ENCODE measurements around the gene PLCXD1.
"Not testable (repeated sequence)": the region's sequence is repeated elsewhere in the genome, so short reads cannot be mapped to it uniquely, and the experiment has no call there.

The PLCXD1 gene

DNA sequence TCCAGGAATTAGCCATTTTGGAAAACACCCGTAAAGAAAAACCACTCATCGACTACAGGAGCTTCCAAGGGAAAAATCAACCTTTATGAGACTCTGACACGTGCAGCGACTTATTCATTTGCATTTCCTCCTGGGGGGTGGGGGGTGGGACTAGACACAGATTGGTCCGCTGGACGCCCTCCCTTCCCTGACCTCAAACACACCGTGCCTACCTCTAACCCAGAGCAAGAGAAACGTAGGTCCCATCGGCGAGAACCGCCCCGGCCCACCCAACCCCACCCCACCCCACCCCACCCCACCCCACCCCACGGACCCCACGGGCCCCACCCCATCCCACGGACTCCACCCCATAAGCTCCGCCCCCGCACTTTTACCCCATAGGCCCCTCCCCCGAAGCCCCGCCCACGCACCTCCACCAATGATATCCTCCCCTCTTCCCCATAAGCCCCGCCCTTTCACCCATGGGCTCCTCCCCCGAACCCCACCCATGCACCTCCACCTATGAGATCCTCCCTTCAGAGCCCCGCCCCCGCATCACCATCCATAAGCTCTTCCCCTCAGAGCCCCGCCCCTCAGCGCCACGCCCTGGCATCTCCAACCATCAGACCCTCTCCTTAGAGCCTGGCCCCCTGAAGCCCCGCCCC is 36.4 kb downstream of the PLCXD1 start:
- no peak for DNase-seq (ENCODE audit: low spot score)

DNA sequence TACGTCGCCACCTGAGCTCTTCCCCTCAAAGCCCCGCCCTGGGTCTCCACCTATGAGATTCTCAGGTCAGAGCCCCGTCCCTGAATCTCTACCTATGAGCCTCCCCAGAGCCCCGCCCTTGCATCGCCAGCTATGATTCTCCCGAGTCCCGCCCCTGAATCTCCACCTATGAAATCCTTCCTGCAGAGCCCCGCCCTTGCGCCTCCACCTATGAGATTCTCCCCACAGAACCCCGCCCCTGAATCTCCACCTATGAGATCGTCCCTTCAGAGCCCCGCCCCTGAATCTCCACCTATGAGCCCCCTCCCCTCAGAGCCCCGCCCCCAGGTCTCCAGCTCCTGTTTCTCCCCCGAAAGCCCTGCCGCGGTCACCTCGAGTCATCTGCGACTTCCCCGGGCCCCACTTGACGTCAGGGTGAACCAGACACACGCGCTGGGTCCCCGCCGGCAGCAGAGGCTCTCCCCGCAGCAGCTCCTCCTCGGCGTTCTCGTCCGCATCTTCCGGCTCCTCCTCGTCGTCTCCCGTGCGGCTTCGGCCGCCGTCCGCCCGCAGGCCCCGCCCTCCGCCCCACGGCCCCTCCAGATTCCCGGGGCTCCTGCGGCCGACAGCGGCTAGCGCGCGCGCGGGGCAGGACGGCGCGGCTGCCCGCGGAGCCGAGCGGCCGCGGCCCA is 37.0 kb downstream of the PLCXD1 start:
- DNase-seq (ENCODE audit: low spot score): peak; percentile 97

DNA sequence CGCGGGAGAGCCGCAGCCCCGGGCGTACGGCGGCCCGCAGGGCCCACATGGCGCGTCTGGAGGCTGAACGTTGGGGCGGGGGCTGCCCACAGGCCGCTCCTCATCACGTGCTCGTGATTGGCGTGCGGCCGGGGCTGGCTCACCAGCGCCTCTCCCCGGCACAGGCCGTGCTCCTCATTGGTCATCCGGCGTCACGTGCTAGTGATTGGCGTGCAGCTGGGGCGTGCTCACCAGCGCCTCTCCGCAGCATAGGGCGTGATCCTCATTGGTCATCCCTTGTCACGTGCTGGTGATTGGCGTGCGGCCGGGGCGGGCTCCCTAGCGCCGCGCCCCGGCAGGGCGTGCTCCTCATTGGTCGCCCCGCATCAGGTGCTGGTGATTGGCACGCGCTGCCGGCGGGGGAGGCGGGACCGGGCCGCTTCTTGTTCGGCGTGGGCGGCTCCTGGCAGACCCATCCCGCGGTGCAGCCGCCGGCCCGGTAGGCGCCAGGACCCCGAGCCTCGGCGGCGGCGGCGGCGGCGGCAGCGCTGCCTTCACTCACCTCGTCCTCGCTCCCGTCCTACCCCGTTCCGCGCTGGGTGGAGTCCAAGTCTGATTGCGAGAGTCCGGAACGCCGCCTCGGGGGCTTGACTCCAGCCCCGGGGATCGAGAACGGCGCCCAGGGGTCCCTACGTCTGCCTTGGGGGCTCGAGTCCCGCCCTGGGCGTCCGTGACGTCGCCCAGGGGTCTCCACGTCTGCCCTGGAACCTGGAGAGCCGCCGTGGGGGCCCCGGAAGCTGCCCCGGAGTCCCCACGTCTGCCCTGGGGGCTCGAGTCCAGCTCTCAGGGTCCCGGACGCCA is 37.8 kb downstream of the PLCXD1 start, which contains the start of gene GTPBP6:
Gene GTPBP6, minus strand, starts transcription at position 58 of the 840 bp plus-strand sequence. Its CDS starts 9 bp downstream, at position 49.
- DNase-seq (ENCODE audit: low spot score): peak; percentile 96

DNA sequence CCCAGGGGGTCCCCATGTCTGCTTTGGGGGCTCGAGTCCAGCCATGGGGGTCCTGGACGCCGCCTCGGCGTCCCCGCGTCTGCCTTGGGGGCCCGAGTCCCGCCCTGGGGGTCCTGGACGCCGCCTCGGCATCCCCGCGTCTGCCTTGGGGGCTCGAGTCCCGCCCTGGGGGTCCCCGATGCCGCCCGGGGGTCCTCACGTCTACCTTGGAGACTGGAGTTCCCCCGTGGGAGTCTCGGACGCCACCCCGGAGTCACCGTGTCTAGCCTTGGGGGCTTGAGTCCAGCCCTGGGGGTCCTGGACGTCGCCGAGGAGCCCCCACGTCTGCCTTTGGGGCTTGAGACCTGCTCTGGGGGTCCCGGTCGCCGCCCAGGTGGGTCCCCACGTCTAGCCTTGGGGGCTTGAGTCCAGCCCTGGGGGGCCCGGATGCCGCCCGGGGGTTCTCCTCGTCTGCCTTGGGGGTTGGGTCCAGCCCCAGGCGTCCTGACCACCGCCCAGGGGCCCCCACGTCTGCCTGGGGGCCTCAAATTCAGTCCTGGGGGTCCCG is 38.5 kb downstream of the PLCXD1 start:
- DNase-seq (ENCODE audit: low spot score): no peak

DNA sequence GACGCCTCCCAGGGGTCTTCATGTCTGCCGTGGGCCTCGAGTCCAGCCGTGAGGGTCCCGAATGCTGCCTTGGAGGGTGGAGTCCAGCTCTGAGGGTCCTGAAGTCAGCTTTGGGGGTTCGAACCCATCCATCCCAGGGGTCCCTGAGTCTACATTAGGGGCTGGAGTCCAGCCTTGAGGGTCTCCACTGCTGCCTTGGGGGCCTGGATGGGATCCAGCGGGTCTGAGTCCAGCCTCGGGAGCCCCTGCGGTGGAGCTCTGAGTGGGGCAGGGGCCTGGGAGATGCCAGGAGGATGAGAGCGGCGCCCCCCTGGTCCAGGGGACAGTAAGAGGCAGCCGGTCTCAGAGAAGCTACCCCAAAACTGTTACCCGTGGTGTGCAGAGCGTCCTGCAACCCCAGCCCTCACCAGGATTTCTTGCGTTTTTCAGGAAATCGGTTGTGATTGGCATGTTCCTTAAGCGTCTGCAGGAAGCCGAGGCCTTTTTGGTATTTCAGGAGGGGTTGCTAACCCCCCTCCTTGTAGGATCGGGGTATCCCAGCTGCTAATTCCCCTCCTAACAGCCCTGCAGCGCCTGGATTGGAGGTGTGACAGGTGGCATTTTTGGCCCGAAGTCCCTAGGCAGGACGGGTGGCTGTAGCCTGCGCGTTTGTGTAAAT is 39.1 kb downstream of the PLCXD1 start:
- DNase-seq (ENCODE audit: low spot score): no peak

DNA sequence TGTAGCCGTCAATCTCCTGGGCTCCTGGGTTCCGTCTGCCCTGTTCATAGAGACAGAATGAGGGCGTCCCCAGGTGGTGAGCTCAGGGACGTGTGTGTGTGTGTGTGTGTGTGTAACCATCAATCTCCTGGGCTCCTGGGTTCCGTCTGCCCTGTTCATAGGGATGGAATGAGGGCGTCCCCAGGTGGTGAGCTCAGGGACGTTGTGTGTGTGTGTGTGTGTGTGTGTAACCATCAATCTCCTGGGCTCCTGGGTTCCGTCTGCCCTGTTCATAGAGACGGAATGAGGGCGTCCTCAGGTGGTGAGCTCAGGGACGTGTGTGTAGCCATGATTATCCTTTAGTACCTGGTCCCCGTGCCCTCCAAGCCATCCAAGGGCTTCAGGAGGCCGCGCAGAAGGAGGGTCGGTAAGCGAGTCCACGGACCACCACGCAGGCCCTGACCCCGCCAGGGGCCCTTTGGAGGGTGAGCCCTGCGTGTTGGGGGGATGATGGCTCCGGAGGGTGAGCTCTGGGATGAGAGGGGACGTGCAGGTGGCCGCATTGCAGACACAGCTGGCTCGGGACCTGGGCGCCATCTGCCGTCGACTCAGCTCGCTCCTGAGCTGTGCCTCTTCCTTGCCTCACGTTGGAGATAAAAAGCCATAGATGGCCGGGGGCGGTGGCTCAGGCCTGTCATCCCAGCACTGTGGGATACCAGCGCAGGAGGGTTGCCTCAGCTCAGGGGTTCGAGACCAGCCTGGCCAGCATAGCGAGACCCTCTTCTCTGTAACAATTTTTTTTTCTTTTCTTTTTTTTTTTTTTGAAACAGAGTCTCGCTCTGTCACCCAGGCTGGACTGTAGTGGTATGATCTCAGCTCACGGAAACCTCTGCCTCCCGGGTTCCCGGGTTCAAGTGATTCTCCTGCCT is 42.8 kb downstream of the PLCXD1 start:
- peak; percentile 61 for DNase-seq (ENCODE audit: low spot score)

DNA sequence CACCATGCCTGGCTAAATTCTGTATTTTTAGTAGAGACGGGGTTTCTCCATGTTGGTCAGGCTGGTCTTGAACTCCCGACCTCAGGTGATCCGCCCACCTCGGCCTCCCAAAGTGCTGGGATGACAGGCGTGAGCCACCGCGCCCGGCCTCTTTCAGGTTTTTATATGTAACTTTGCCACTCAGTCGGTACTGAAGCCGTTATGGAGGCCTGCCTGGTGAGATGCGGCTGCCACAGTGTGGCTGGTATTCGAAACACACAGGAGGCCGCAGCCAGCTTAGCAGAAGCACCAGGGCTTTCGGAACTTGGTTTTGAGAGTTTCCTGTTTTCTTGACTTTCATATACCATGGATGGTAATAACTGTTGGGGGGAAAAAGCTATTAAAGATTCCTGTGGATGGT is 43.5 kb downstream of the PLCXD1 start:
- not testable (repeated sequence) for DNase-seq (ENCODE audit: low spot score)

DNA sequence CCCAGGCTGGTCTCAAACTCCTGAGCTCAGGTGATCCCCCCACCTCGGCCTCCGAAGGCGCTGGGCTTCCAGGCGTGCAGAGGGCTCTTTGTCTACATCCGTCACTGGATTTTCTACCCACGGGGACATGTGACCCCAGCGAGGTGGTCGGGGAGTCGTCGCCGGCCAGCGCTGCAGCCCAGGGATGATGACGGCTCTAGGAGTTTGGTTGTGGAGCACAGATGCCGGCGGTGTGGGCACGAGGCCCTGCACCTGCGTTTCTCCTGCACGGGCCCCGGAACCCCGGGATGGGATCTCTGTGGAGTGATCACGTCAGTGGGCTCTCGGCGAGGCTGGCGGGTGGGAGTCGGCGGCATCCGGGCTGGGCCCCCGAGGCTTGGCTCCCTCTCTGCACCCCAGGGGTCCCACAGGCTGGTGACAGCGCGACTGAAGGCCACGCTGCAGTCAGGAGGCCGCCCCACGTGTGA is 46.5 kb downstream of the PLCXD1 start:
- no peak for DNase-seq (ENCODE audit: low spot score)

DNA sequence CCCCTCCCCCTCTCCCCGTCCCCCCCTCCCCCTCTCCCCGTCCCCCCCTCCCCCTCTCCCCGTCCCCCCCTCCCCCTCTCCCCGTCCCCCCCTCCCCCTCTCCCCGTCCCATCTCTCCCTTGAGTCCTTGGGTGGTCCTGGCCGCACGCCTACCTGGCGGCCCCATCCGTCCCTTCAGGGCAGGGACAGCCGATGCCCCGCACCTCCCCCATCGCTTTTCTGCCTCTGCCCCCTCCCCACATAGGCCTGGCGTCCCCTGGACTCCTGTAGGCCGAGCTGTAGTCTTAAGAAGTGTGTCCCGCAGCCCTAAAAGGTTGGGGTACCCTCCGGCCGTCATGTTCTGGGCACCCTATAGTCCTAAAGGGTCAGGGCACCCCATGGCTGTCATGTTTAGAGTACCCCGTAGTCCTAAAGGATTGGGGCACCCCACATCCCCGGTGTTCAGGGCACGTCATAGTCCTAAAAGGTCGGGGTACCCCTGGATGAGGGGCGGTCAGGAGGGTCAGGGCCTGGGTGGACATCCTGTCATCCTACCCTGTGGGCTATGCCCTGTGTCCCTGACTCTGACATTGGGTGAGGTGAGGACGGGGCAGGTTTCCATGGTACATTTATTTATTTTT is 48.2 kb downstream of the PLCXD1 start:
- no peak for DNase-seq (ENCODE audit: low spot score)

DNA sequence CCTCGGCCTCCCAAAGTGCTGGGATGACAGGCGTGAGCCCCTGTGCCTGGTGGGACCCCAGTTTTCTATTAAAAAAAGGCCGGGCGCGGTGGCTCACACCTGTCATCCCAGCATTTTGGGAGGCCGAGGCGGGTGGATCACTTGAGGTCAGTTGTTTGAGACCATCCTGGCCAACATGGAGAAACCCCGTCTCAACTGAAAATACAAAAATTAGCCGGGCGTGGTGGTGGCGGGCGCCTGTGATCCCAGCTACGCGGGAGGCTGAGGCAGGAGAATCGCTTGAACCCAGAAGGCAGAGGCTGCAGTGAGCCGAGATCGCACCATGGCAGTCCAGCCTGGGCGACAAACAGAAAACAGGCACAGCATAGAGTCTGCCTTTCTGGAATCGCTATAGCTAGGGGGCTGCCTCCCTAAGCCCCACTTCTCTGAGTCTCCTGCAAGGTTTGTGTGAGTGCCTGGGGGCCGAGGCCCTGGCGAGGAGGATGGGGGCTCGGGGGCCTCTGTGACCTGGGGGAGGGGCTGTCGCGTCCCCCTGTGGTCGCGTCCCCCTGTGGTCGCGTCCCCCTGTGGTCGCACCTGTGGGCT is 49.1 kb downstream of the PLCXD1 start:
- DNase-seq (ENCODE audit: low spot score): not testable (repeated sequence)

DNA sequence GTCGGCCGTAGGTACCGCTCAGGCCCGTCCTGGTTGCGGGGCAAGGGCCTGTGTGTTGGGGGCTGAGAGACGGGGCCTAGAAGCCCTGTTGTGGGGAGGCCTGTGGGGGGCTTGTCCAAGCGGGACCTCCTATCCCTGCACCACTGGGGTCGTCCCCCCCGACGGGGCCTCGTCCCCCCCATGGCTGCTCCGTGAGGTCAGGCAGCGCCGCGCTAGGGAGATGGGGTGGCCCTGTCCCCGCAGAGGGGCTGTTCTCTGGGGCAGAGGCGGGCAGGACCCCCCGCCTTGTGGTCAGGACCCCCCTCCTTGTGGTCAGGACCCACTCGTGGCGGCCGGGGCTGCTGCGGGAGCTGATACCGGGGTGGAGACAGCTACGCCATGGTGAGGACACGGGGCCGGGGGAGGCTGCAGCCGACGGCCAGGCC is 49.6 kb downstream of the PLCXD1 start:
- no peak for DNase-seq (ENCODE audit: low spot score)

DNA sequence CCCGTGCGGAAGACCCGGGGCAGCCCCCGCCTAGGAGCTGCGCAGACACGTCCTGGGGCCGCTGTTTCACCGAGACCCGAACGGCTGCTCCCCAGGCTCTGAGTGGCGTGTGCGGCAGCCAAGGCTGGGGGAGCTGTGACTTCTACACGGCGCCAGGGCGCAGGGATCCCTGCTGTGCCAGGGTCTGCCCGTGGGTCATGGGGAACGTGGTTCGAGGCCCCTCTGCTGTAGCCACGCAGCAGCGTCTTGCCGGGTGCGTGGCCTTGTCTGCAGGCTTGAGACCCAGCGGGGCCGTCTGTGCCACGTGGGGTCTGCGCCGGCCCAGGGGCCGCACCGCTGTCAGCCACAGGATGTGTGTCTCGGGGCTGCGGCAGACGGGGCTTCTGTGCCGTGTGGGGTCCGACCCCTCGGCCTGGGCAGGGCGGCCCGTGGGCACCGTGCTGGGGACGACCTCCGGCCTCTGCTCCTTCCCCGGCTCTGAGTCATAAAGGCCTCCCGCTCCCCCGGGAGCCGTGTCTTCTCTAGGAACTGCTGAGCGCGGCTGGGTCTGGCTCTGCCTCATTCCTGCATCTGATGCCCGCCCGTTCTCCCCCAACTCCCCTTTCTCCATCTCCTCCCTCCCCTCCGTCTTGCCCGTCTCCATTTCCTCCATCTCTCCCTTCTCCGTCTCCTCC is 50.1 kb downstream of the PLCXD1 start:
- no peak for DNase-seq (ENCODE audit: low spot score)

DNA sequence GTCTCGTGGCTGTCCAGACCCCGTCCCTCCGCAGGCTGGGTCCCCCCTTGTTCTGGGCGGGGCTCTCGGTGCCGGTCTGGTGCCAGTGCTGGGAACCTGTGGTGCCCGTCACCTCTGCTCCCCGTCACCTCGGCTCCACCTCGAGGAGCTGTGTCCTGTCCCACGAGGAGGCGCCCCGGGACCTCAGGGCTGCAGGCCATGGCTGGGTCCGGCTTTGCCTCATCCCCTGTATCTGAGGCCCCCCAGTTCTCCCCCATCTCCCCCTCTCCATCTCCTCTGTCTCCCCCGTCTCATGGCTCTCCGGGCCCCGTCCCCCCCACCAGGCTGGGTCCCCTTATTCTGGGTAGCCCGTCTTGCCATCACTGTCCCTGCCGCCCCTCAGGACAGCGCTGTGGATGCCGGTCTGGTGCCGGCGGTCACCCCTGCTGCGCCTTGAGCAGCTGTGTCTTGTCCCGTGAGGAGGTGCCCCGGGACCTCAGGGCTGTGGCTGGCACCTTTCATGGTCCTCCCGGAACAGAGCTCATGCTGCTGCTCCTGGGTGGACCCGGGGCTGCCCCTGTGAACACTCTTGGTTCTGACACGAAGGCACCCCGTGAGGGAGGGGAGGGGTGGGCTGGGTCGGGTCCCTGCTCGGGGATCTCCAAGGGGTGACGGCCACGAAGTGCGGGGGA is 50.8 kb downstream of the PLCXD1 start:
- no peak for DNase-seq (ENCODE audit: low spot score)

DNA sequence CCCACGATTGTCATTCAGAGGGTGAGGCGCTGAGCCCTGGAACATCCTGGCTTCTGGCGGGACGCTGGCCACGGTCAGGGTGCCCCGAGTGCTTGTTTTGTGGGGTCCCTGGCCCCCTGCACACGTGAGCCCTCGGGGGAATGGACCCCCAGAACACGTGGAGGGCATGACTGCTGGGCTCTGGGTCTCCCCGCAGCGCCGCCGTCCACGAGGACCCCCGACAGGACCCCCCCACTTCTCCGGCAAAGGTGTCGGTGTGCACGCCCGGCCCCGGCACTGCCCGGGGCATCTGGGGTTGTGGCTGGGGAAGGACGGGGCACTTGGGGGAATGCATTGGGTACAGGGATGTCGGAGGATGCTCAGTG is 51.3 kb downstream of the PLCXD1 start:
- DNase-seq (ENCODE audit: low spot score): no peak

DNA sequence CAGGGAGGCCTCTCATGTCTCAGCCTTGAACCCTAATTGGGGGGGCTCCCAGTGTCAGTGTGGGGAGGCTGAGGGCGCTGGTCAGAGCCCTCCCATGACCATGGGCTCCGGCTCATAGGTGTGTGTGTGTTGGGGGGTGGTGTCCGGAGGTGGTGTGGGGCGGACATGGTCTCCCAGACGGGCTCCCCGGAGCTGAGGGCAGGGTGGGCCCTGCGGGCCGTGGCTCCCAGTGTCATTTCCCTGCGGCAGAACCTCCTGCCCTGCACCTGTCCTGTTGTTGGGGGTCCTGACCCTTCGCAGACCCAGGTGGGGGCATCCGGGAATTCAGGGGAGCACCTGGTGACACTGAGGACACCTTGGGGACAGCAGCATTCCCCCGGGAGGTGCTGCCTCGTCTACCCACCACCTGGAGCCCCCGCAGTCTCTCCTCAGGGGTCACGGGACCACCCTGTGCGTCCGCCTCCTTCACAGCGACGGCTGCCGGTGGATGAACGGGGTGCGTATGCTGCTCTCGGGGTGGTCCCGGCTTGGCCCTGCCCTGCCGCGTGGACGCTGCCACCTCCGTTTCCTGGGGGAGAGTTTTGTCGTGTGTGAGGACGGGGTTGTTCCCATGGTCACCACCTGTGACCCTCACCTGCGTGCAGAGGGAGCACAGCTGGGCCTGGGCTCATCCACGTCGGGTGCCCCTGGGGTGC is 51.9 kb downstream of the PLCXD1 start:
- DNase-seq (ENCODE audit: low spot score): no peak

DNA sequence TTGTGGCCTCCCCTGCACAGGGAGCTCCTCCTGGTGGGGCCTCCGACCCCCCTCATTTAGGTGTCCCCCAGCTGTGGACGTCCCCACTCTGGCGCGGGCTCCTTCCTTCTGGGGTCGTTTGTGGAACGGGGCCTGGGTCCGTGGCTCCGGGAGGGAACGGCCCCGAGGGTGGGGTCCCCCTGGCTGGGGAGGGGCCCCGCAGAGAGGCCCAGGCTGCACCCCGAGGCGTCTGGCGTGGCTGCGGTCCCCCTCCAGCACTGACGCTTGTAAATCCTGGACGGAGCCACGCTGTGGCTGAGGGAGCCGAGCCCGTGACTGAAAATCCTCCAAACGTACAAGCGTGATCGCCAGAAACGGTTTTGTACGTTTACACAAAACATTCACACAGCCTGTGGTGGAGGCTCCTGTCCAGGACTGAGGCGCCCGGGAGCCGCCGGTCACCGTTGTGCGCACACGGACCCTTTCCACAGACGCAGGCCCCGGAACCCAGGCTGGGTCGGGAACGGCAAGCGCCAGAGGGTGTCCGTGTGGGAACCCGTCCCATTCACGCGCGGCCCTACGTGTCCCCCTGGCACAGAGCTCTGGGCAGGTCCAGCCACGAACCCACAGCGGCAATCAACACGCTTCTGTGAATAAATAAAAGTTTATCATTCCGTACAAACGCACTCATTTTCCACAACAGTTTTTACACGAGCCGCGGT is 52.6 kb downstream of the PLCXD1 start:
- DNase-seq (ENCODE audit: low spot score): no peak

DNA sequence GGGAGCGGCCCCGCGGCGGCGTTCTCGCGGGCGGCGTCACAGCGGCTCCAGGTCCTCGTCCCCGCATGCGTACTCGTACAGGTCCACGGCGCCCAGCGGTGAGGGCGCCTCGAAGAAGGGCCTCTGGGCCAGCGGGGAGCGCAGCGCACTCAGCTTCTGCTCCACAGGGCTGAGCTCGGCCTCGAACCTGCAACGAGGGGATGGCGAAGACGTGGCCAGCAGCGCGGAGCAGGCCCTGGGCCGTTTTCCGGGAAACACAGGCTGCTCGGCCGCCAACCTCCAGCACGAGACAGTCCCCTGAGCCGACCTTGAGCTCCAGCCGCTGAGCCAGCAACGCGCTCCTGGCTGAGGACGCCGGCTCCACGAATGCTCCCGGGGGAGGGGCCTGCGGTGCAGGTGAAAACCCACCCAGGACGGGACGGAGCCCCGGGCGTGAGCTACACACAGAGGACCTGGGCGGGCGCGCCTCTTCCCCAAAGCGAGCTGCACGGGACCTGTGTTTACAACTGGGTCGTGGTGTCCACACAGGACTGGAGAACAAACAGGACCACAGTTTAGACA is 53.2 kb downstream of the PLCXD1 start:
- no peak for DNase-seq (ENCODE audit: low spot score)
